C4-2B (cell line): Measurements from ENCODE around the gene PIAS2.
"Not testable (repeated sequence)": the region's sequence is repeated elsewhere in the genome, so short reads cannot be mapped to it uniquely, and the experiment has no call there.

Source experiments
- H3K27ac ChIP-seq: fragments of 450-650 bp; 2 replicates; pipeline ENCODE4 v1.5.1; 2017
- CTCF ChIP-seq: fragments of 450-650 bp; conservative IDR thresholded peaks from 2 replicates; pipeline ENCODE4 v1.5.1; 2017; ENCODE audit warnings: mild to moderate bottlenecking
- ZFX ChIP-seq: fragments of 450-650 bp; IDR thresholded peaks from 2 replicates; pipeline ENCODE4 v1.6.1; 2017

The PIAS2 gene

GRCh38 chr18:46917108-46917802 is at the start of gene PIAS2, which contains the start of gene KATNAL2:
TSS of gene PIAS2 (minus strand) at chr18:46917507. CDS start at chr18:46917345, 162 bp downstream.
TSS of gene KATNAL2 (plus strand) at chr18:46917602. CDS start at chr18:46946873, 29,271 bp downstream.
- TF ChIP-seq CTCF, result peak; percentile 11; the same call in 1 of the 2 replicates
- TF ChIP-seq ZFX, result peak; percentile 78
- H3K27ac ChIP-seq, result peak within 1 kb of the TSS; percentile 84

- not testable (repeated sequence) for H3K27ac ChIP-seq
Measured at GRCh38 chr18:46966266-46966665, 49.0 kb upstream of the PIAS2 start.

- not testable (repeated sequence) for H3K27ac ChIP-seq
Measured at GRCh38 chr18:46964579-46965293, 47.4 kb upstream of the PIAS2 start.

GRCh38 chr18:46963656-46964578 is 46.6 kb upstream of the PIAS2 start:
- H3K27ac ChIP-seq, result not testable (repeated sequence)

- TF ChIP-seq ZFX, result no peak
- no peak for TF ChIP-seq CTCF
- H3K27ac ChIP-seq, result no peak overlapping the region
Measured at GRCh38 chr18:46958209-46958608, 40.9 kb upstream of the PIAS2 start.

- no peak overlapping the region for H3K27ac ChIP-seq
- TF ChIP-seq CTCF (no peak), ZFX (no peak)
Measured at GRCh38 chr18:46953195-46953594, 35.9 kb upstream of the PIAS2 start.

- H3K27ac ChIP-seq, result no peak overlapping the region
- TF ChIP-seq ZFX (no peak), CTCF (peak; percentile 69)
Measured at GRCh38 chr18:46950064-46950656, 32.9 kb upstream of the PIAS2 start.

- no peak for TF ChIP-seq ZFX
- no peak for TF ChIP-seq CTCF
- no peak overlapping the region for H3K27ac ChIP-seq
Measured at GRCh38 chr18:46946656-46947282, 29.5 kb upstream of the PIAS2 start.
